ENCODE data around the gene SMIM10L2A.

- TF ChIP-seq CTCF (IDR thresholded peaks at IDR 0.05; ENCODE audit: low read length) (no peak), EZH2 (optimal IDR thresholded peaks at IDR 0.05; ENCODE audit: low read depth, low read length) (no peak), EZH2phosphoT487 (IDR thresholded peaks at IDR 0.05; ENCODE audit: low read length) (no peak)
These were observed 2.7 kb downstream of the SMIM10L2A start for GRCh38 chrX:135424469-135424868.
